ENCODE measurements around the gene TMEM132C.

TMEM132C gene

GRCh38 chr12:128536810-128537209, 269.8 kb downstream of the TMEM132C start:
- no peak for DNase-seq (ENCODE audit: insufficient read length, low spot score)
- no peak for TF ChIP-seq POLR2A (IDR thresholded peaks at IDR 0.05; ENCODE audit: low read depth, low read length)
- FAIRE-seq = no peak

GRCh38 chr12:128537668-128538067, 270.7 kb downstream of the TMEM132C start:
- no peak for DNase-seq (ENCODE audit: insufficient read length, low spot score)
- no peak for FAIRE-seq
- no peak for TF ChIP-seq POLR2A (IDR thresholded peaks at IDR 0.05; ENCODE audit: low read depth, low read length)

GRCh38 chr12:128542844-128543243, 275.9 kb downstream of the TMEM132C start:
- no peak for FAIRE-seq
- no peak for TF ChIP-seq POLR2A (IDR thresholded peaks at IDR 0.05; ENCODE audit: low read depth, low read length)
- DNase-seq (ENCODE audit: insufficient read length, low spot score) = no peak

- FAIRE-seq (no peak), DNase-seq (ENCODE audit: insufficient read length, low spot score) (no peak)
- TF ChIP-seq POLR2A (IDR thresholded peaks at IDR 0.05; ENCODE audit: low read depth, low read length) = no peak
Observed at GRCh38 chr12:128543460-128543859, 276.5 kb downstream of the TMEM132C start.

- FAIRE-seq (no peak), DNase-seq (ENCODE audit: insufficient read length, low spot score) (no peak)
- TF ChIP-seq POLR2A (IDR thresholded peaks at IDR 0.05; ENCODE audit: low read depth, low read length) = no peak
Observed at GRCh38 chr12:128543971-128544370, 277.0 kb downstream of the TMEM132C start.

- DNase-seq (ENCODE audit: insufficient read length, low spot score) = no peak
- no peak for FAIRE-seq
- no peak for TF ChIP-seq POLR2A (IDR thresholded peaks at IDR 0.05; ENCODE audit: low read depth, low read length)
Observed at GRCh38 chr12:128548949-128549348, 282.0 kb downstream of the TMEM132C start.

GRCh38 chr12:128549601-128550218, 282.7 kb downstream of the TMEM132C start:
- no peak for FAIRE-seq
- no peak for DNase-seq (ENCODE audit: insufficient read length, low spot score)
- no peak for TF ChIP-seq POLR2A (IDR thresholded peaks at IDR 0.05; ENCODE audit: low read depth, low read length)

GRCh38 chr12:128551266-128551665, 284.3 kb downstream of the TMEM132C start:
- no peak for FAIRE-seq
- no peak for DNase-seq (ENCODE audit: insufficient read length, low spot score)
- no peak for TF ChIP-seq POLR2A (IDR thresholded peaks at IDR 0.05; ENCODE audit: low read depth, low read length)

GRCh38 chr12:128554546-128555304, 287.8 kb downstream of the TMEM132C start:
- FAIRE-seq = no peak
- no peak for DNase-seq (ENCODE audit: insufficient read length, low spot score)
- no peak for TF ChIP-seq POLR2A (IDR thresholded peaks at IDR 0.05; ENCODE audit: low read depth, low read length)

- DNase-seq (ENCODE audit: insufficient read length, low spot score) = no peak
- FAIRE-seq = no peak
- no peak for TF ChIP-seq POLR2A (IDR thresholded peaks at IDR 0.05; ENCODE audit: low read depth, low read length)
Observed at GRCh38 chr12:128557231-128557630, 290.3 kb downstream of the TMEM132C start.

- FAIRE-seq (no peak), DNase-seq (ENCODE audit: insufficient read length, low spot score) (no peak)
- no peak for TF ChIP-seq POLR2A (IDR thresholded peaks at IDR 0.05; ENCODE audit: low read depth, low read length)
Observed at GRCh38 chr12:128564956-128565355, 298.0 kb downstream of the TMEM132C start.

GRCh38 chr12:128567730-128568129, 300.8 kb downstream of the TMEM132C start:
- no peak for DNase-seq (ENCODE audit: insufficient read length, low spot score)
- FAIRE-seq = no peak
- no peak for TF ChIP-seq POLR2A (IDR thresholded peaks at IDR 0.05; ENCODE audit: low read depth, low read length)

GRCh38 chr12:128570191-128571065, 303.5 kb downstream of the TMEM132C start:
- DNase-seq (ENCODE audit: insufficient read length, low spot score) (no peak), FAIRE-seq (no peak)
- no peak for TF ChIP-seq POLR2A (IDR thresholded peaks at IDR 0.05; ENCODE audit: low read depth, low read length)
